Astrocyte of the cerebellum (primary cell): Measurements from ENCODE around the gene TBC1D17.
A peak's percentile ranks its signal among the peaks of the same experiment; 100 is the strongest.

Source experiments
- DNase-seq: peaks from one replicate; pipeline ENCODE4 v3.0.0-alpha.2; 2011; ENCODE audit warnings: low read depth
- H3K4me3 ChIP-seq: 2 replicates; pipeline ENCODE4 v1.5.1; 2011; ENCODE audit warnings: mild to moderate bottlenecking, low read depth, low read length, moderate library complexity
- in situ Hi-C: cut with HindIII; loops from 2 replicates; pipeline ENCODE4 v1.10.0; 2017; ENCODE audit warnings: low sequenced_read_pairs
- TF ChIP-seq, protein P1 (sequence below): IDR thresholded peaks from 2 replicates; pipeline ENCODE4 v1.5.1; 2012; ENCODE audit warnings: low read length, low read depth, moderate library complexity, mild to moderate bottlenecking; ENCODE audit errors: missing control alignments

TBC1D17 gene

DNA sequence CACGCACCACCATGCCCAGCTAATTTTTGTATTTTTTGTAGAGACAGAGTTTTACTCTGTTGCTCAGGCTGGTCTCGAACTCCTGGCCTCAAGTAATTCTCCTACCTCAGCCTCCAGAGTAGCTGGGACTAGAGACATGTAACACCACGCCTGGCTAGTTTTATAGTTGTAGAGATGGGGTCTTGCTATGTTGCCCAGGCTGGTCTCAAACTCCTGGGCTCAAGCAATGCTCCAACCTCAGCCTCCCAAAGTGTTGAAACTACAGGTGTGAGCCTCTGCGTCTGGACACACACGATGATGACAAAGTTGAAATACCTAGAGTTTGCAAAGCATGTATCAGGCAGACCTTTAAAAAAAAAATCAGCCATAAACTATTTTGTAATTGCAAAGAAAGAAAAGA is 31.1 kb upstream of the TBC1D17 start:
- in situ Hi-C loops, result no loop called here
- TF ChIP-seq, protein P1, sequence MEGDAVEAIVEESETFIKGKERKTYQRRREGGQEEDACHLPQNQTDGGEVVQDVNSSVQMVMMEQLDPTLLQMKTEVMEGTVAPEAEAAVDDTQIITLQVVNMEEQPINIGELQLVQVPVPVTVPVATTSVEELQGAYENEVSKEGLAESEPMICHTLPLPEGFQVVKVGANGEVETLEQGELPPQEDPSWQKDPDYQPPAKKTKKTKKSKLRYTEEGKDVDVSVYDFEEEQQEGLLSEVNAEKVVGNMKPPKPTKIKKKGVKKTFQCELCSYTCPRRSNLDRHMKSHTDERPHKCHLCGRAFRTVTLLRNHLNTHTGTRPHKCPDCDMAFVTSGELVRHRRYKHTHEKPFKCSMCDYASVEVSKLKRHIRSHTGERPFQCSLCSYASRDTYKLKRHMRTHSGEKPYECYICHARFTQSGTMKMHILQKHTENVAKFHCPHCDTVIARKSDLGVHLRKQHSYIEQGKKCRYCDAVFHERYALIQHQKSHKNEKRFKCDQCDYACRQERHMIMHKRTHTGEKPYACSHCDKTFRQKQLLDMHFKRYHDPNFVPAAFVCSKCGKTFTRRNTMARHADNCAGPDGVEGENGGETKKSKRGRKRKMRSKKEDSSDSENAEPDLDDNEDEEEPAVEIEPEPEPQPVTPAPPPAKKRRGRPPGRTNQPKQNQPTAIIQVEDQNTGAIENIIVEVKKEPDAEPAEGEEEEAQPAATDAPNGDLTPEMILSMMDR, result no peak
- no peak overlapping the region for H3K4me3 ChIP-seq
- DNase-seq, result no peak

GRCh38 chr19:49847731-49848696 is 29.5 kb upstream of the TBC1D17 start:
- peak; percentile 81 for DNase-seq
- in situ Hi-C loops, result no loop called here
- TF ChIP-seq, protein P1, result no peak
- H3K4me3 ChIP-seq, result no peak overlapping the region

- no peak overlapping the region for H3K4me3 ChIP-seq
- no peak for DNase-seq
- TF ChIP-seq, protein P1, result no peak
- in situ Hi-C loops, result no loop called here
Measured at GRCh38 chr19:49848938-49849337, 28.6 kb upstream of the TBC1D17 start.

- DNase-seq, result no peak
- in situ Hi-C loops, result no loop called here
- TF ChIP-seq, protein P1, result no peak
- H3K4me3 ChIP-seq, result peak overlapping the region; percentile 82
Measured at GRCh38 chr19:49849433-49850220, 27.9 kb upstream of the TBC1D17 start.

DNA sequence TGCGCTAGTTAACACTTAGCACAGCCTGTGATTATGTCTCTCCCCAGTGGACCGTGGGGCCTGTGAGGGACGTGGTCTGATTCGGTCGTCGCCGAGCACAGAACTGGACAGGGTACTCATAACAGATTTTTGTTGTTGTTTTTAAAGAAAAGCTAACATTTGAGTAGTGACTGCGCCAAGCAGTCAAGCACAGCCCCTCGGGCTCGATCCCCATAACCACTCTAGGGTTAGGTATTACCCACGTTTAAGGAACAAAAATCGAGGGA is 27.3 kb upstream of the TBC1D17 start:
- TF ChIP-seq, protein P1, result no peak
- no peak for DNase-seq
- in situ Hi-C loops, result no loop called here
- H3K4me3 ChIP-seq, result peak overlapping the region; percentile 82

- in situ Hi-C loops, result no loop called here
- TF ChIP-seq, protein P1, result no peak
- peak within 1 kb of the TSS; percentile 82 for H3K4me3 ChIP-seq
- peak; percentile 77 for DNase-seq
Measured at GRCh38 chr19:49850487-49851342, 26.8 kb upstream of the TBC1D17 start, which contains the start of gene PTOV1. TSS of gene PTOV1 (plus strand) at chr19:49851159.
